GM06990 (cell line): ENCODE data around the gene CD82.
"Not testable (repeated sequence)": the region's sequence is repeated elsewhere in the genome, so short reads cannot be mapped to it uniquely, and the experiment has no call there.

Experiments used
- DNase-seq: peaks from one replicate; pipeline ENCODE4 v3.0.0-alpha.2; 2011; ENCODE audit not compliant: insufficient read length; ENCODE audit errors: extremely low read depth
- H3K27me3 ChIP-seq: replicated peaks from 2 replicates; pipeline ENCODE4 v1.6.0; 2011; ENCODE audit warnings: low read length; ENCODE audit not compliant: control insufficient read depth, insufficient read depth
- H3K36me3 ChIP-seq: 2 replicates; pipeline ENCODE4 v1.5.1; 2011; ENCODE audit warnings: low read length; ENCODE audit not compliant: control insufficient read depth, insufficient read depth
- H3K4me3 ChIP-seq: replicated peaks from 2 replicates; pipeline ENCODE4 v1.5.1; 2011; ENCODE audit warnings: low read depth, mild to moderate bottlenecking, control low read depth, low read length
- CTCF ChIP-seq: IDR thresholded peaks from 2 replicates; pipeline ENCODE4 v1.5.1; 2011; ENCODE audit warnings: low read length, control low read depth, mild to moderate bottlenecking, inconsistent platforms; ENCODE audit not compliant: insufficient read depth, poor library complexity, severe bottlenecking

Gene CD82

GRCh38 chr11:44540667-44541066 lies 24.8 kb upstream of the CD82 start:
- H3K27me3 ChIP-seq = peaks cover 2% of the 10 kb centered on the region; the same call in 1 of the 2 replicates
- H3K4me3 ChIP-seq = no peak overlapping the region
- no peak for DNase-seq
- H3K36me3 ChIP-seq = no peaks in the 10 kb centered on the region
- no peak for TF ChIP-seq CTCF

- no peak for DNase-seq
- no peak for TF ChIP-seq CTCF
- Histone ChIP-seq H3K4me3 (no peak overlapping the region), H3K27me3 (peaks cover 2% of the 10 kb centered on the region; the same call in 1 of the 2 replicates), H3K36me3 (no peaks in the 10 kb centered on the region)
Observed at GRCh38 chr11:44542372-44542771, 23.1 kb upstream of the CD82 start.

GRCh38 chr11:44546984-44547383 lies 18.5 kb upstream of the CD82 start:
- not testable (repeated sequence) for DNase-seq, H3K36me3 ChIP-seq, H3K27me3 ChIP-seq, H3K4me3 ChIP-seq

- H3K4me3 ChIP-seq, H3K27me3 ChIP-seq, H3K36me3 ChIP-seq, DNase-seq: not testable (repeated sequence)
Observed at GRCh38 chr11:44547534-44547933, 17.9 kb upstream of the CD82 start.

- no peak for TF ChIP-seq CTCF
- no peak overlapping the region for H3K4me3 ChIP-seq
- no peak for DNase-seq
- no peaks in the 10 kb centered on the region for H3K27me3 ChIP-seq
- no peaks in the 10 kb centered on the region for H3K36me3 ChIP-seq
Observed at GRCh38 chr11:44548032-44548695, 17.3 kb upstream of the CD82 start.

GRCh38 chr11:44548961-44549749 lies 16.3 kb upstream of the CD82 start:
- H3K27me3 ChIP-seq, H3K4me3 ChIP-seq, DNase-seq, H3K36me3 ChIP-seq: not testable (repeated sequence)

GRCh38 chr11:44550123-44550522 lies 15.3 kb upstream of the CD82 start:
- H3K27me3 ChIP-seq = no peaks in the 10 kb centered on the region
- DNase-seq = no peak
- TF ChIP-seq CTCF = no peak
- no peak overlapping the region for H3K4me3 ChIP-seq
- H3K36me3 ChIP-seq = no peaks in the 10 kb centered on the region
